Calu3 (cell line): Measurements from ENCODE around the gene RAB3GAP2. TPM values are rescaled to one million over a fixed set of nuclear protein-coding genes. Genes with fewer than 3 reads are reported as not detected.

ENCODE experiments used
- Bru-seq: library from RNA; stranded (reverse); fragments of 400-500 nt; gene quantifications from one replicate; lab custom pipeline; 2021; lab: Mats Ljungman, UMichigan
- BruChase-seq, 2 experiments: library from RNA; stranded (reverse); fragments of 400-500 nt; gene quantifications; one replicate each; lab custom pipeline; 2021; lab: Mats Ljungman, UMichigan
- BruUV-seq: library from RNA; stranded (reverse); fragments of 400-500 nt; replicated peaks from 2 replicates; lab custom pipeline; 2021; lab: Mats Ljungman, UMichigan
- CTCF ChIA-PET: fragments of 300-600 bp; sonication (Branson Sonifier 250); formaldehyde crosslinking; loops from one replicate; lab custom pipeline; 2022; ENCODE audit warnings: antibody characterized with exemption; lab: Charles Lee
- DNase-seq: peaks from one replicate; pipeline ENCODE4 v3.0.0; 2022
- H3K27ac Mint-ChIP-seq: one replicate; pipeline ENCODE4 v1.8.0; 2022; ENCODE audit warnings: mixed read lengths; ENCODE audit not compliant: unreplicated experiment
- H3K27me3 Mint-ChIP-seq: one replicate; pipeline ENCODE4 v1.8.0; 2022; ENCODE audit warnings: mixed read lengths; ENCODE audit not compliant: unreplicated experiment
- H3K36me3 Mint-ChIP-seq: one replicate; pipeline ENCODE4 v1.8.0; 2022; ENCODE audit warnings: mild to moderate bottlenecking, moderate library complexity, mixed read lengths; ENCODE audit not compliant: insufficient read depth, unreplicated experiment
- H3K4me1 Mint-ChIP-seq: one replicate; pipeline ENCODE4 v1.8.0; 2022; ENCODE audit warnings: mild to moderate bottlenecking, low read depth, mixed read lengths; ENCODE audit not compliant: unreplicated experiment
- H3K4me3 Mint-ChIP-seq: one replicate; pipeline ENCODE4 v1.8.0; 2022; ENCODE audit warnings: mild to moderate bottlenecking, low read depth, moderate library complexity, mixed read lengths; ENCODE audit not compliant: unreplicated experiment
- H3K9me3 Mint-ChIP-seq: one replicate; pipeline ENCODE4 v1.8.0; 2022; ENCODE audit warnings: low read depth, mixed read lengths; ENCODE audit not compliant: unreplicated experiment
- intact Hi-C: fragments of 100-400 bp; cut with micrococcal nuclease; formaldehyde crosslinking; loops from one replicate; pipeline ENCODE4 v1.10.0; 2022; ENCODE audit not compliant: unreplicated experiment
- long read RNA-seq: library from polyadenylated mRNA; stranded (forward); transcript quantifications from one replicate; pipeline ENCODE4 v2.0.0, GENCODE V29; 2022
- total RNA-seq: library from RNA; stranded (reverse); gene quantifications from 2 replicates; pipeline ENCODE4 v1.2.3, GENCODE V29; 2022
- TF ChIP-seq, protein P1 (sequence below): fragments of 200-600 bp; IDR thresholded peaks from one replicate; pipeline ENCODE4 v1.8.0; 2022; ENCODE audit warnings: antibody characterized with exemption; ENCODE audit not compliant: unreplicated experiment

Gene RAB3GAP2, protein sequence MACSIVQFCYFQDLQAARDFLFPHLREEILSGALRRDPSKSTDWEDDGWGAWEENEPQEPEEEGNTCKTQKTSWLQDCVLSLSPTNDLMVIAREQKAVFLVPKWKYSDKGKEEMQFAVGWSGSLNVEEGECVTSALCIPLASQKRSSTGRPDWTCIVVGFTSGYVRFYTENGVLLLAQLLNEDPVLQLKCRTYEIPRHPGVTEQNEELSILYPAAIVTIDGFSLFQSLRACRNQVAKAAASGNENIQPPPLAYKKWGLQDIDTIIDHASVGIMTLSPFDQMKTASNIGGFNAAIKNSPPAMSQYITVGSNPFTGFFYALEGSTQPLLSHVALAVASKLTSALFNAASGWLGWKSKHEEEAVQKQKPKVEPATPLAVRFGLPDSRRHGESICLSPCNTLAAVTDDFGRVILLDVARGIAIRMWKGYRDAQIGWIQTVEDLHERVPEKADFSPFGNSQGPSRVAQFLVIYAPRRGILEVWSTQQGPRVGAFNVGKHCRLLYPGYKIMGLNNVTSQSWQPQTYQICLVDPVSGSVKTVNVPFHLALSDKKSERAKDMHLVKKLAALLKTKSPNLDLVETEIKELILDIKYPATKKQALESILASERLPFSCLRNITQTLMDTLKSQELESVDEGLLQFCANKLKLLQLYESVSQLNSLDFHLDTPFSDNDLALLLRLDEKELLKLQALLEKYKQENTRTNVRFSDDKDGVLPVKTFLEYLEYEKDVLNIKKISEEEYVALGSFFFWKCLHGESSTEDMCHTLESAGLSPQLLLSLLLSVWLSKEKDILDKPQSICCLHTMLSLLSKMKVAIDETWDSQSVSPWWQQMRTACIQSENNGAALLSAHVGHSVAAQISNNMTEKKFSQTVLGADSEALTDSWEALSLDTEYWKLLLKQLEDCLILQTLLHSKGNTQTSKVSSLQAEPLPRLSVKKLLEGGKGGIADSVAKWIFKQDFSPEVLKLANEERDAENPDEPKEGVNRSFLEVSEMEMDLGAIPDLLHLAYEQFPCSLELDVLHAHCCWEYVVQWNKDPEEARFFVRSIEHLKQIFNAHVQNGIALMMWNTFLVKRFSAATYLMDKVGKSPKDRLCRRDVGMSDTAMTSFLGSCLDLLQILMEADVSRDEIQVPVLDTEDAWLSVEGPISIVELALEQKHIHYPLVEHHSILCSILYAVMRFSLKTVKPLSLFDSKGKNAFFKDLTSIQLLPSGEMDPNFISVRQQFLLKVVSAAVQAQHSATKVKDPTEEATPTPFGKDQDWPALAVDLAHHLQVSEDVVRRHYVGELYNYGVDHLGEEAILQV (N-terminal part only)
- 43.2 and 48.0 TPM in 2 replicates for total RNA-seq
- percentile 88 among the genes with signal in this experiment for Bru-seq, nascent RNA
- BruChase-seq, experiment 1, labeled RNA remaining after a 6-hour chase, result percentile 76 among the genes with signal in this experiment
- percentile 75 among the genes with signal in this experiment for BruChase-seq, experiment 2, labeled RNA remaining after a 2-hour chase
- long read RNA-seq, partial matches to known transcripts, result 1 of 9 reads
- long read RNA-seq, other reads (novel, unspliced or antisense), result 8 of 9 reads

DNA sequence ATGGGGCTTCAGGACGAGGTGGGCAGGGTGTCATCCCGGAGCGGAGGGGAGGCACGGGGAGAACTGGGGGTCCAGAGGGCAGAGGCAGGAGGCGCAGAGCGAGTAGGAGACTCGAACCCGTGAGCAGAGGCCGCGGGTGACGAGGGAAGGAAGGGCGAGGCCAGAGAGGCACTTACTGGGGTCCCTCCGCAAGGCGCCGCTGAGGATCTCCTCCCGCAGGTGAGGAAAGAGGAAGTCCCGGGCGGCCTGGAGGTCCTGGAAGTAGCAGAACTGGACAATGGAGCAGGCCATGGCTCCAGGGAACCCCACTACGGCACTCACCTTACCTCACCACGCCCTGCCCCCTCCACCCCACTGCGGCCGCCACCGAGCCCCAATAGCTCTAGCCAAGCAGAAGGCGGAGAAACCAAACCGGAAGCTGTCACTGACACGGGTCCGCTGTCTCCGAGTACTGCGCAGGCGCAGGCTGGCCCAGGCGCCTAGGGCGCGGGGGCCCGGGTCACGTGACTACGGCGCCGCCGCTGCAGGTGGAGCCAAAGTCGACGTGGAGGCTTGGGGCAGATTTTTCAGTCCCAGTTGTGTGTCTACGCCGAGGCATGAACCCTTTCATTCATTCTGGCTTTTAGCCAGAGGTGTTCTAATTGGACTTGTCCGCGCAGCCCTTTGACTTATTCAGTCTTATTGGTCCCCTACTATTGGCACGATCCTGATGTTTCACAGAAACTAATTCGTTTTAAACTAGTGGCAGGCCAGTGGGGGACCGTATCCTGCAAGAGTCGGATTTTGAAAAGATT, at the start of gene RAB3GAP2:
Gene RAB3GAP2 (minus strand): TSS at position 407 of the 794 bp plus-strand sequence. CDS start 116 bp downstream, at position 291.
- peak; percentile 98 for DNase-seq
- intact Hi-C loops, result loop anchor here (5.0 to 10.0 kb wide), 2 partner anchors 55 to 277 kb away; no protein-coding TSS in a partner anchor
- Mint-ChIP-seq H3K36me3 (no peaks in the 10 kb centered on the region), H3K27ac (no peak within 1 kb of the TSS), H3K9me3 (no peaks in the 10 kb centered on the region), H3K27me3 (peaks cover 30% of the 10 kb centered on the region), H3K4me3 (no peak within 1 kb of the TSS), H3K4me1 (no peaks in the 10 kb centered on the region)
- CTCF ChIA-PET, result interaction anchor here (0.5 to 1.2 kb wide), 10 partner anchors 10 to 1024 kb away, joined by 3 to 5 read pairs (median 3); no protein-coding TSS in a partner anchor
- TSS peak; percentile 23 for BruUV-seq
- TF ChIP-seq, protein P1, sequence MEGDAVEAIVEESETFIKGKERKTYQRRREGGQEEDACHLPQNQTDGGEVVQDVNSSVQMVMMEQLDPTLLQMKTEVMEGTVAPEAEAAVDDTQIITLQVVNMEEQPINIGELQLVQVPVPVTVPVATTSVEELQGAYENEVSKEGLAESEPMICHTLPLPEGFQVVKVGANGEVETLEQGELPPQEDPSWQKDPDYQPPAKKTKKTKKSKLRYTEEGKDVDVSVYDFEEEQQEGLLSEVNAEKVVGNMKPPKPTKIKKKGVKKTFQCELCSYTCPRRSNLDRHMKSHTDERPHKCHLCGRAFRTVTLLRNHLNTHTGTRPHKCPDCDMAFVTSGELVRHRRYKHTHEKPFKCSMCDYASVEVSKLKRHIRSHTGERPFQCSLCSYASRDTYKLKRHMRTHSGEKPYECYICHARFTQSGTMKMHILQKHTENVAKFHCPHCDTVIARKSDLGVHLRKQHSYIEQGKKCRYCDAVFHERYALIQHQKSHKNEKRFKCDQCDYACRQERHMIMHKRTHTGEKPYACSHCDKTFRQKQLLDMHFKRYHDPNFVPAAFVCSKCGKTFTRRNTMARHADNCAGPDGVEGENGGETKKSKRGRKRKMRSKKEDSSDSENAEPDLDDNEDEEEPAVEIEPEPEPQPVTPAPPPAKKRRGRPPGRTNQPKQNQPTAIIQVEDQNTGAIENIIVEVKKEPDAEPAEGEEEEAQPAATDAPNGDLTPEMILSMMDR, result no peak

DNA sequence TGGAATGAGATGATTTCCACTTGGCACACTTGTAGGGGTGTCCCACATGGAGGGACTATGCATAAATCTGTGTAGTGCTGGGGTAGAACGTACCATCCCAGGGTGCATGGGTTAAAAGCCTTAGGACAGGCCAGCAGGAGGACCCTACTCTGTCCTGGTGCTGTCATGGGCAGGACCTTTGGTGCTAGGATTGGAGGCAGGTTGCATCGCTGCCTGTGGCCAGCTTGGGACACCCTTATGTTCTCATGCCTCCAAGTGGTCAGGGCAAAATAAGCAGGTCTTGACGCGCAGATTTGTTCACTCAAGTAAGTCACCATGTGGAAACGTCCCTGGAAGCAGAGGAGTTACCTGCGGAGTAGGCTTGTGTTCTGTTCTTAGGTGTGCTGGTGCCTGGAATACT, 49.5 kb upstream of the RAB3GAP2 start:
- TF ChIP-seq, protein P1, result no peak
- CTCF ChIA-PET, result no interaction called here

DNA sequence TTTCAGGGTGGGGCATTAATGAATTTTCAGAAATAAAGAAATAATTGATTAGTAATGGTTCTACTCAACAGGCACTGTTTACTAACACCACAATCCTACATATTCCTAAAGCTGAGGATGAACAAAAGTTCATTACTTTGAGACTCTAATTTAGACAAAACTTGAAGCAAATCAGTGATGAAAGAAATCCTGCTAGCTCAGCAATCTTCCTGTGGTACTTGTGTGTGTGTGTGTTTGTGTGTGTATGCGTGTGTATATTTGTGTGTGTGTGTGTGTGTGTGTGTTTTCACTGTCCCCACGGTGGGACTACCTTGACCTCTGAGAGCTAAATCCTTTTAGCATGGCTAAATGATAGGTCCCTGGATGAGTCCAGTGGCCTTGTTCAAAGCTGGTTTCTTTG, 48.5 kb upstream of the RAB3GAP2 start:
- Mint-ChIP-seq H3K9me3 (no peaks in the 10 kb centered on the region), H3K4me1 (no peaks in the 10 kb centered on the region), H3K27me3 (peaks cover 9% of the 10 kb centered on the region), H3K4me3 (no peak overlapping the region), H3K27ac (no peak overlapping the region), H3K36me3 (no peaks in the 10 kb centered on the region)
- TF ChIP-seq, protein P1, result no peak
- no peak for DNase-seq
- no TSS peak for BruUV-seq
- intact Hi-C loops, result no loop called here
- CTCF ChIA-PET, result interaction anchor here (0.7 kb wide), 1 partner anchor 85 kb away, joined by 3 read pairs; no protein-coding TSS in a partner anchor

More for the DNA sequence above, 49.5 kb upstream of the RAB3GAP2 start:
- Mint-ChIP-seq H3K36me3 (no peaks in the 10 kb centered on the region), H3K4me1 (no peaks in the 10 kb centered on the region), H3K4me3 (no peak overlapping the region), H3K27ac (no peak overlapping the region), H3K27me3 (no peaks in the 10 kb centered on the region), H3K9me3 (no peaks in the 10 kb centered on the region)
- intact Hi-C loops, result no loop called here
- no peak for DNase-seq
- no TSS peak for BruUV-seq
